ENCODE data around the gene HTR3A.

The HTR3A gene

GRCh38 chr11:113952588-113952987 is 22.3 kb upstream of the HTR3A start:
- DNase-seq (ENCODE audit: low read depth) = no peak
- no peak overlapping the region for H3K4me3 ChIP-seq (ENCODE audit: low read depth, low read length)
- in situ Hi-C loops (cut with HindIII; ENCODE audit: low sequenced_read_pairs) = no loop called here
- no peak for TF ChIP-seq CTCF (IDR thresholded peaks at IDR 0.05; ENCODE audit: low read depth, low read length, missing control alignments)

GRCh38 chr11:113954235-113954634 is 20.7 kb upstream of the HTR3A start:
- no peak for DNase-seq (ENCODE audit: low read depth)
- no peak overlapping the region for H3K4me3 ChIP-seq (ENCODE audit: low read depth, low read length)
- TF ChIP-seq CTCF (IDR thresholded peaks at IDR 0.05; ENCODE audit: low read depth, low read length, missing control alignments) = no peak
- in situ Hi-C loops (cut with HindIII; ENCODE audit: low sequenced_read_pairs) = no loop called here

GRCh38 chr11:113956986-113957385 is 17.9 kb upstream of the HTR3A start:
- TF ChIP-seq CTCF (IDR thresholded peaks at IDR 0.05; ENCODE audit: low read depth, low read length, missing control alignments) = no peak
- in situ Hi-C loops (cut with HindIII; ENCODE audit: low sequenced_read_pairs) = no loop called here
- no peak for DNase-seq (ENCODE audit: low read depth)
- H3K4me3 ChIP-seq (ENCODE audit: low read depth, low read length) = no peak overlapping the region

GRCh38 chr11:113960702-113961330 is 14.1 kb upstream of the HTR3A start:
- TF ChIP-seq CTCF (IDR thresholded peaks at IDR 0.05; ENCODE audit: low read depth, low read length, missing control alignments) = no peak
- no peak for DNase-seq (ENCODE audit: low read depth)
- in situ Hi-C loops (cut with HindIII; ENCODE audit: low sequenced_read_pairs) = no loop called here
- H3K4me3 ChIP-seq (ENCODE audit: low read depth, low read length) = no peak overlapping the region

GRCh38 chr11:113967361-113967760 is 7.5 kb upstream of the HTR3A start:
- no peak for DNase-seq (ENCODE audit: low read depth)
- TF ChIP-seq CTCF (IDR thresholded peaks at IDR 0.05; ENCODE audit: low read depth, low read length, missing control alignments) = no peak
- no peak overlapping the region for H3K4me3 ChIP-seq (ENCODE audit: low read depth, low read length)
- in situ Hi-C loops (cut with HindIII; ENCODE audit: low sequenced_read_pairs) = no loop called here

GRCh38 chr11:113971506-113972195 is 3.3 kb upstream of the HTR3A start:
- DNase-seq (ENCODE audit: low read depth) = no peak
- no peak overlapping the region for H3K4me3 ChIP-seq (ENCODE audit: low read depth, low read length)
- in situ Hi-C loops (cut with HindIII; ENCODE audit: low sequenced_read_pairs) = no loop called here
- TF ChIP-seq CTCF (IDR thresholded peaks at IDR 0.05; ENCODE audit: low read depth, low read length, missing control alignments) = no peak

Measured in astrocyte of the cerebellum (primary cell).